ENCODE data around the gene ZBTB40. TPM values are rescaled to one million over a fixed set of nuclear protein-coding genes. Genes with fewer than 3 reads are reported as not detected.

ZBTB40 gene
- total and polyA plus RNA-seq, 8 donors: 2.1 to 39.3 (median 14.0) TPM

- DNase-seq: no peak
- intact Hi-C loops (cut with DNase I; ENCODE audit: low total_unique reads): no loop called here
- Histone ChIP-seq H3K27me3 (no peaks in the 10 kb centered on the region), H3K4me1 (peaks cover 0 to 7% (median 0%) of the 10 kb centered on the region in 4 donors), H3K36me3 (peaks cover 83 to 100% (median 99%) of the 10 kb centered on the region in 4 donors), H3K4me3 (no peak overlapping the region), H3K9me3 (no peaks in the 10 kb centered on the region), H3K27ac (no peak overlapping the region)
- 58 to 74% (median 65%) methylated on average over 3 of the region's 3 CpGs for WGBS, 5 donors
- TF ChIP-seq POLR2AphosphoS5 (IDR thresholded peaks at IDR 0.05): no peak
- TF ChIP-seq POLR2A (IDR thresholded peaks at IDR 0.05): no peak
Observed at GRCh38 chr1:22518379-22518778, 66.7 kb downstream of the ZBTB40 start.

- H3K27ac ChIP-seq: no peak overlapping the region
- intact Hi-C loops (cut with DNase I; ENCODE audit: low total_unique reads): no loop called here
- no peaks in the 10 kb centered on the region for H3K27me3 ChIP-seq
- H3K36me3 ChIP-seq: peaks cover 82 to 100% (median 99%) of the 10 kb centered on the region in 4 donors
- no peaks in the 10 kb centered on the region for H3K9me3 ChIP-seq
- TF ChIP-seq POLR2AphosphoS5 (IDR thresholded peaks at IDR 0.05): no peak
- no peak for TF ChIP-seq POLR2A (IDR thresholded peaks at IDR 0.05)
- no peak for TF ChIP-seq EP300 (IDR thresholded peaks at IDR 0.05)
- no peak for TF ChIP-seq CTCF (IDR thresholded peaks at IDR 0.05)
- peaks cover 0 to 7% (median 0%) of the 10 kb centered on the region in 4 donors for H3K4me1 ChIP-seq
- no peak overlapping the region for H3K4me3 ChIP-seq
- WGBS, 5 donors: 89 to 94% (median 93%) methylated on average over 9 of the region's 9 CpGs
- DNase-seq: no peak
Observed at GRCh38 chr1:22520871-22521270, 69.2 kb downstream of the ZBTB40 start.

GRCh38 chr1:22521692-22522091, 70.0 kb downstream of the ZBTB40 start:
- WGBS, 5 donors: 95 to 100% (median 99%) methylated on average over 2 to 4 of the region's 4 CpGs
- H3K36me3 ChIP-seq: peaks cover 82 to 100% (median 99%) of the 10 kb centered on the region in 4 donors
- H3K9me3 ChIP-seq: no peaks in the 10 kb centered on the region
- intact Hi-C loops (cut with DNase I; ENCODE audit: low total_unique reads): no loop called here
- H3K27ac ChIP-seq: no peak overlapping the region
- H3K4me3 ChIP-seq: no peak overlapping the region
- H3K4me1 ChIP-seq: peaks cover 0 to 7% (median 0%) of the 10 kb centered on the region in 4 donors
- no peak for DNase-seq
- H3K27me3 ChIP-seq: no peaks in the 10 kb centered on the region
- TF ChIP-seq CTCF (IDR thresholded peaks at IDR 0.05): no peak
- TF ChIP-seq POLR2AphosphoS5 (IDR thresholded peaks at IDR 0.05): no peak
- no peak for TF ChIP-seq EP300 (IDR thresholded peaks at IDR 0.05)
- no peak for TF ChIP-seq POLR2A (IDR thresholded peaks at IDR 0.05)

- Histone ChIP-seq H3K36me3 (peaks cover 81 to 100% (median 99%) of the 10 kb centered on the region in 4 donors), H3K4me3 (no peak overlapping the region), H3K4me1 (peaks cover 0 to 7% (median 0%) of the 10 kb centered on the region in 4 donors), H3K27me3 (no peaks in the 10 kb centered on the region), H3K27ac (no peak overlapping the region), H3K9me3 (no peaks in the 10 kb centered on the region)
- intact Hi-C loops (cut with DNase I; ENCODE audit: low total_unique reads): no loop called here
- 93 to 99% (median 97%) methylated on average over 7 of the region's 7 CpGs for WGBS, 5 donors
- no peak for DNase-seq
- no peak for TF ChIP-seq POLR2A (IDR thresholded peaks at IDR 0.05)
- TF ChIP-seq EP300 (IDR thresholded peaks at IDR 0.05): no peak
- TF ChIP-seq POLR2AphosphoS5 (IDR thresholded peaks at IDR 0.05): no peak
- TF ChIP-seq CTCF (IDR thresholded peaks at IDR 0.05): no peak
Observed at GRCh38 chr1:22522221-22522743, 70.6 kb downstream of the ZBTB40 start.

- H3K4me1 ChIP-seq: no peaks in the 10 kb centered on the region
- intact Hi-C loops (cut with DNase I; ENCODE audit: low total_unique reads): no loop called here
- no peak overlapping the region for H3K27ac ChIP-seq
- no peaks in the 10 kb centered on the region for H3K9me3 ChIP-seq
- 78 to 92% (median 89%) methylated on average over 5 of the region's 5 CpGs for WGBS, 5 donors
- no peaks in the 10 kb centered on the region for H3K27me3 ChIP-seq
- no peak for DNase-seq
- H3K36me3 ChIP-seq: peaks cover 73 to 100% (median 93%) of the 10 kb centered on the region in 4 donors
- H3K4me3 ChIP-seq: no peak overlapping the region
- TF ChIP-seq POLR2AphosphoS5 (IDR thresholded peaks at IDR 0.05): no peak
- TF ChIP-seq EP300 (IDR thresholded peaks at IDR 0.05): no peak
- TF ChIP-seq CTCF (IDR thresholded peaks at IDR 0.05): no peak
- no peak for TF ChIP-seq POLR2A (IDR thresholded peaks at IDR 0.05)
Observed at GRCh38 chr1:22524481-22524880, 72.8 kb downstream of the ZBTB40 start.
